ENCODE results near the gene RPS15. TPM values are rescaled to one million over a fixed set of nuclear protein-coding genes. Genes with fewer than 3 reads are reported as not detected.
"Not testable (repeated sequence)": the region's sequence is repeated elsewhere in the genome, so short reads cannot be mapped to it uniquely, and the experiment has no call there.

Gene RPS15
- polyA plus RNA-seq, 3 donors, result 540 to 667 (median 584) TPM

DNA sequence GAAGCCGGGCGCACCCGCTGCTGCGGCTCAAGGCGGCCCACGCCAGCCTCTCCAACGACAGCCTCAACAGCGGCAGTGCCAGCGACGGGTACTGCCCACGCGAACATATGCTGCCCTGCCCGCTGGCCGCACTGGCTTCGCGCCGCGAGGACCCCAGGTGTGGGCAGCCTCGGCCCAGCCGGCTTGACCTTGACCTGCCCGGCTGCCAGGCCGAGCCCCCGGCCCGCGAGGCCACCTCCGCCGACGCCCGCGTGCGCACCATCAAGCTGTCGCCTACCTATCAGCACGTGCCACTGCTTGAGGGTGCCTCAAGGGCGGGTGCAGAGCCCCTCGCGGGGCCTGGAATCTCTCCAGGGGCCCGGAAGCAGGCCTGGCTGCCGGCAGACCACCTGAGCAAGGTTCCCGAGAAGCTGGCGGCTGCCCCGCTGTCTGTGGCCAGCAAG, 27.8 kb downstream of the RPS15 start:
- no peak for DNase-seq (ENCODE audit: low read depth in 3 of 3, low spot score in 2 of 3)

DNA sequence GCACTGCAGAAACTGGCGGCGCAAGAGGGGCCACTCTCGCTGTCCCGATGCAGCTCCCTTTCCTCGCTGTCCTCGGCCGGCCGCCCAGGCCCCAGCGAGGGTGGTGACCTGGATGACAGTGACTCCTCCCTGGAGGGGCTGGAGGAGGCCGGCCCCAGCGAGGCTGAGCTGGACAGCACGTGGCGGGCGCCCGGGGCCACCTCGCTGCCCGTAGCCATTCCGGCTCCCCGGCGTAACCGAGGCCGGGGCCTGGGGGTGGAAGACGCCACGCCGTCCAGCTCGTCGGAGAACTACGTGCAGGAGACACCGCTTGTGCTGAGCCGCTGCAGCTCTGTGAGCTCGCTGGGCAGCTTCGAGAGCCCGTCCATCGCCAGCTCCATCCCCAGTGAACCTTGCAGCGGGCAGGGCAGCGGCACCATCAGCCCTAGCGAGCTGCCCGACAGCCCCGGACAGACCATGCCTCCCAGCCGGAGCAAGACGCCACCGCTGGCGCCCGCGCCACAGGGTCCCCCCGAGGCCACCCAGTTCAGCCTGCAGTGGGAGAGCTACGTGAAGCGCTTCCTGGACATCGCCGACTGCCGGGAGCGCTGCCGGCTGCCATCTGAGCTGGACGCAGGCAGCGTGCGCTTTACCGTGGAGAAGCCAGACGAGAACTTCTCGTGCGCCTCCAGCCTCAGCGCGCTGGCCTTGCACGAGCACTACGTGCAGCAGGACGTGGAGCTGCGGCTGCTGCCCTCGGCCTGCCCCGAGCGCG, 28.4 kb downstream of the RPS15 start:
- DNase-seq (ENCODE audit: low read depth in 3 of 3, low spot score in 2 of 3), result no peak

DNA sequence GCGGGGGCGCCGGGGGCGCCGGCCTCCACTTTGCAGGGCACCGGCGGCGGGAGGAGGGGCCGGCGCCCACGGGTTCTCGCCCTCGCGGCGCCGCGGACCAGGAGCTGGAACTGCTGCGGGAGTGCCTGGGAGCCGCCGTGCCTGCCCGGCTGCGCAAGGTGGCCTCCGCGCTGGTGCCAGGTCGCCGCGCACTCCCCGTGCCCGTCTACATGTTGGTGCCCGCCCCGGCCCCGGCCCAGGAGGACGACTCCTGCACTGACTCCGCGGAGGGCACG, 29.0 kb downstream of the RPS15 start:
- no peak for DNase-seq (ENCODE audit: low read depth in 3 of 3, low spot score in 2 of 3)

DNA sequence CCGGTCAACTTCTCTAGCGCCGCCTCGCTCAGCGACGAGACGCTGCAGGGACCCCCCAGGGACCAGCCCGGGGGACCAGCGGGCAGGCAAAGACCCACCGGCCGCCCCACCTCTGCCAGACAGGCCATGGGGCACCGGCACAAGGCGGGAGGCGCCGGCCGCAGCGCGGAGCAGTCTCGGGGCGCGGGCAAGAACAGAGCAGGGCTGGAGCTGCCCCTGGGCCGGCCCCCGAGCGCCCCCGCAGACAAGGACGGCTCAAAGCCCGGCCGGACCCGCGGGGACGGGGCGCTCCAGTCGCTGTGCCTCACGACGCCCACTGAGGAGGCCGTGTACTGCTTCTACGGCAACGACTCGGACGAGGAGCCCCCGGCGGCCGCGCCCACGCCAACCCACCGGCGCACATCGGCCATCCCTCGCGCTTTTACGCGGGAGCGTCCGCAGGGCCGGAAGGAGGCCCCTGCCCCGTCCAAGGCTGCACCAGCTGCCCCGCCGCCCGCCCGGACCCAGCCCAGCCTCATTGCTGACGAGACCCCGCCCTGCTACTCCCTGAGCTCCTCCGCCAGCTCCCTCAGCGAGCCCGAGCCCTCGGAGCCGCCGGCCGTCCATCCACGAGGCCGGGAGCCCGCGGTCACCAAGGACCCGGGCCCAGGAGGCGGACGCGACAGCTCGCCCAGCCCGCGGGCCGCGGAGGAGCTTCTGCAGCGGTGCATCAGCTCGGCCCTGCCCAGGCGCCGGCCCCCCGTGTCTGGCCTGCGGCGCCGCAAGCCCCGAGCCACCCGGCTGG, 29.5 kb downstream of the RPS15 start:
- no peak for DNase-seq (ENCODE audit: low read depth in 3 of 3, low spot score in 2 of 3)

DNA sequence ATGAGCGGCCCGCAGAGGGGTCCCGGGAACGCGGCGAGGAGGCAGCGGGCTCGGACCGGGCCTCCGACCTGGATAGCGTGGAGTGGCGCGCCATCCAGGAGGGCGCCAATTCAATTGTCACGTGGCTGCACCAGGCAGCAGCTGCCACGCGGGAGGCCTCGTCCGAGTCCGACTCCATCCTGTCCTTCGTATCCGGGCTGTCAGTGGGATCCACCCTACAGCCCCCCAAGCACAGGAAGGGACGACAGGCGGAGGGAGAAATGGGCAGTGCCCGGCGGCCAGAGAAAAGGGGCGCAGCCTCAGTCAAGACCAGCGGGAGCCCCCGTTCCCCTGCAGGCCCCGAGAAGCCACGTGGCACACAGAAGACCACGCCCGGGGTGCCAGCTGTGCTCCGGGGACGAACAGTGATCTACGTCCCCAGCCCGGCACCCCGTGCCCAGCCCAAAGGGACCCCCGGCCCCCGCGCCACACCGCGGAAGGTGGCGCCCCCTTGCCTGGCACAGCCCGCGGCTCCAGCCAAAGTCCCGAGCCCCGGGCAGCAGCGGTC, 30.2 kb downstream of the RPS15 start:
- DNase-seq (ENCODE audit: low read depth in 3 of 3, low spot score in 2 of 3), result no peak

DNA sequence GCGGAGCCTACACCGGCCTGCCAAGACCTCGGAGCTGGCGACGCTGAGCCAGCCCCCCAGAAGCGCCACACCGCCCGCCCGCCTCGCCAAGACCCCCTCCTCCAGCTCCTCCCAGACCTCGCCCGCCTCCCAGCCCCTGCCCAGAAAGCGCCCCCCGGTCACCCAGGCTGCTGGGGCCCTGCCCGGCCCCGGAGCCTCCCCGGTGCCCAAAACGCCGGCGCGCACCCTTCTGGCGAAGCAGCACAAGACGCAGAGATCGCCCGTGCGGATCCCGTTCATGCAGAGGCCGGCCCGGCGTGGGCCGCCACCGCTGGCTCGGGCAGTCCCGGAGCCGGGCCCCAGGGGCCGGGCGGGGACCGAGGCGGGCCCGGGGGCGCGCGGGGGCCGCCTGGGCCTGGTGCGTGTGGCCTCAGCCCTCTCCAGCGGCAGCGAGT, 30.6 kb downstream of the RPS15 start:
- DNase-seq (ENCODE audit: low read depth in 3 of 3, low spot score in 2 of 3), result no peak

DNA sequence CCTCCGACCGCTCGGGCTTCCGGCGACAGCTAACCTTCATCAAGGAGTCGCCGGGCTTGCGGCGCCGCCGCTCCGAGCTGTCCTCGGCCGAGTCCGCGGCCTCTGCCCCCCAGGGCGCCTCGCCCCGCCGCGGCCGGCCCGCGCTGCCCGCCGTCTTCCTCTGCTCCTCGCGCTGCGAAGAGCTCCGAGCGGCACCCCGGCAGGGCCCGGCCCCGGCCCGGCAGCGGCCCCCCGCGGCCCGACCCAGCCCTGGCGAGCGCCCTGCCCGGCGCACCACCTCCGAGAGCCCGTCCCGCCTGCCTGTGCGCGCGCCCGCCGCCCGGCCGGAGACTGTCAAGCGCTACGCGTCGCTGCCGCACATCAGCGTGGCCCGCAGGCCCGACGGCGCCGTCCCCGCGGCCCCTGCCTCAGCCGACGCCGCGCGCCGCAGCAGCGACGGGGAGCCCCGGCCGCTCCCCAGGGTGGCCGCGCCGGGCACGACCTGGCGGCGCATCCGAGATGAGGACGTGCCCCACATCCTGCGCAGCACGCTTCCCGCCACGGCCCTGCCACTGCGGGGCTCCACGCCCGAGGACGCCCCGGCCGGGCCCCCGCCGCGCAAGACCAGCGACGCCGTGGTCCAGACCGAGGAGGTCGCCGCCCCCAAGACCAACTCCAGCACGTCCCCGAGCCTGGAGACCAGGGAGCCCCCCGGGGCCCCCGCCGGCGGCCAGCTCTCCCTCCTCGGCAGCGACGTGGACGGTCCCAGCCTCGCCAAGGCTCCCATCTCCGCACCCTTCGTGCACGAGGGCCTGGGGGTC, 31.3 kb downstream of the RPS15 start:
- no peak for DNase-seq (ENCODE audit: low read depth in 3 of 3, low spot score in 2 of 3)

DNA sequence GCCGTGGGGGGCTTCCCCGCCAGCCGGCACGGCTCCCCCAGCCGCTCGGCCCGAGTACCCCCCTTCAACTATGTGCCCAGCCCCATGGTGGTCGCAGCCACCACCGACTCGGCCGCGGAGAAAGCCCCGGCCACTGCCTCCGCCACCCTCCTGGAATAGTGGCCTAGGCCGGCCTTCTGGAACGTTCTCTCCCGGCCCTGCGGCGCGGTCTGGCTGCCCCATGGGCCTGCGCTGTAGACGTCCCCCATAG, 31.8 kb downstream of the RPS15 start:
- no peak for DNase-seq (ENCODE audit: low read depth in 3 of 3, low spot score in 2 of 3)

DNA sequence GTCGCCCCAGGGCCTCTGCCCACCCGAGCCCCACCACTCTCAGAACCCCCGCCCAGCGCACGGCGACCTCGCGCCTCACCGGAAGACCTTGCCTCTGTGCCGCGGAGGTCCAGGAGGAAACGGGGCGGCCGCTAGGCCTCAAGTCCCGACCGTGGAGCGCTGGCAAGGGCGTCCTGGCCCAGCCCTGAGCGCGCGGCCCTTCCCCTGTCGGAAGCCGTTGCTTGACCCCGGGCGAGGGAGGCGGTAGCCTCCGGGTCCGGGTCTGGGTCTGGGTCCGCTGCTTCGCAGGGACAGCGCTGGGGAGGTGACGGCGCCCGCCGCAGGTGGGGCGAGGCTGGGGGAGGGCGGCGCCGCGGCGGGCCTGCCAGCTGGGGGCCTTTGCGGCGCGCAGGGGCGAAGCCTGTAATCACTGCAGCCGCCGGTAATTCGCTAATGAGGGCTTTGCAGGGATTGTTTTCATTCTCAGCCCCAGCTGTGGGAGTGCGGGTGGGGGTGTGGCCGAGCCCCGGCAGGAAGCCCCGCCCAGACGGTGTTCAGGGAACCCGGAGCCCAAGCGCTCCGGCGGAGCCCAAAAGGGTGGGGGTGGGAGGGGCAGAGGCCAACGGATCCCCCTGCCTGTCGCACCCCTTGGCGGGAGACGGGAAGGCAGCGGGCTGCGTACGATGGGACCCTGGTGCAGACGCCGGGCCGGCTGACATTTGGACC, 32.3 kb downstream of the RPS15 start:
- no peak for DNase-seq (ENCODE audit: low read depth in 3 of 3, low spot score in 2 of 3)

DNA sequence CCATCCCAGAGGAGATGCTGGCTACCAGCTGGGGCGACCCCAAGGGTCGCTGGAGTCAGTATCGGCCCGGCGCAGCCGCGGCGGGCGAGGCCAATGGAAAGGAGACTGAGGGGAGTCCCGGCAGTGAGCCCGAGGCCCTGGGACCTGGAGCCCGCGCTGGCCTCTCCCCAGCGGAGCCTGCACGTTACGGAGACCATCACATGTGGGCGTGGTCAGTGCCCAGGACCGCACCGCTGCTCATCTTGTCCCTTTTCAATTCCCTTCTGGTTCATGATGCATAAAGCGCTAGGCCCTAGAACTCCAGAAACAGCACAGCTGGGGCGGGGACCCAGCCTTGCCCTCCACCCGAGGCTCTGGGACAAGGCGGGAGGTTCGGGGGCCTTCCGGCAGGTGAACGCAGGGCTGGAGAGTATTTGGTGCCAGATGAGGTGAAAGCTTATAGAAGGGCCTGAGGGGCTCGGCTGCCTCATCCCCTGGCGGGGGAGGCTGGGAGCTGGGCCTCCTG, 32.9 kb downstream of the RPS15 start:
- no peak for DNase-seq (ENCODE audit: low read depth in 3 of 3, low spot score in 2 of 3)

DNA sequence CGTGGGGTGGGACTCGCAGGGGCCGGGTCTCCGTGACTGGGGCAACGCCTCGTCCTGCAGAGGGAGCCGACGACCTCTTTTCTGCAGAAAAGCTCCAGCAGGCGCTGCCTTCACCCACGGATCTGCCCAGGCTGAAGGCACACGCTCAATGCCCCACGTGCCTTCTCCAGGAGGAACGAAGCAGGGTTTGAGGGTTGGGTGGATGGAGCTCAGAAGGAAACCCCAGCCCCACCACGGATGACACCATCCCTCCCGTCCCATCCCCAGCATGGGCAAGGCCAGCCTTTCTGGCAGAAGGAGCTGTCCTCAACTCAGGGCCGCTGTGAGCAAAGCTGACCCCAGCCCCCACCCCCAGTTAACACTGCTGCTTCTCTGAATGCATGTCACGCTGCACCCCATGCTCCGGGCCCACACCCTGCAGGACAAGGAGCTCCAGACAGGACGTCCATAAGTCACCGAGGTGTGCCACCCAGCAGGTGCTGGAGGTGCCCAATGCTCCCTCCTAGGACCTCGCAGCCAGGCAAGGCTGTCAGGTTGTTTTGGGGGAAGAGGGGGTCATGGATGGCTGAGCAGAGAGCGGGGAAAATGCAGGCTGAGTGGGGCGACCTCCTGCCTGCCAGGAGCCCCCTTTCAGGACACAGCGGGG, 33.4 kb downstream of the RPS15 start:
- no peak for DNase-seq (ENCODE audit: low read depth in 3 of 3, low spot score in 2 of 3)

DNA sequence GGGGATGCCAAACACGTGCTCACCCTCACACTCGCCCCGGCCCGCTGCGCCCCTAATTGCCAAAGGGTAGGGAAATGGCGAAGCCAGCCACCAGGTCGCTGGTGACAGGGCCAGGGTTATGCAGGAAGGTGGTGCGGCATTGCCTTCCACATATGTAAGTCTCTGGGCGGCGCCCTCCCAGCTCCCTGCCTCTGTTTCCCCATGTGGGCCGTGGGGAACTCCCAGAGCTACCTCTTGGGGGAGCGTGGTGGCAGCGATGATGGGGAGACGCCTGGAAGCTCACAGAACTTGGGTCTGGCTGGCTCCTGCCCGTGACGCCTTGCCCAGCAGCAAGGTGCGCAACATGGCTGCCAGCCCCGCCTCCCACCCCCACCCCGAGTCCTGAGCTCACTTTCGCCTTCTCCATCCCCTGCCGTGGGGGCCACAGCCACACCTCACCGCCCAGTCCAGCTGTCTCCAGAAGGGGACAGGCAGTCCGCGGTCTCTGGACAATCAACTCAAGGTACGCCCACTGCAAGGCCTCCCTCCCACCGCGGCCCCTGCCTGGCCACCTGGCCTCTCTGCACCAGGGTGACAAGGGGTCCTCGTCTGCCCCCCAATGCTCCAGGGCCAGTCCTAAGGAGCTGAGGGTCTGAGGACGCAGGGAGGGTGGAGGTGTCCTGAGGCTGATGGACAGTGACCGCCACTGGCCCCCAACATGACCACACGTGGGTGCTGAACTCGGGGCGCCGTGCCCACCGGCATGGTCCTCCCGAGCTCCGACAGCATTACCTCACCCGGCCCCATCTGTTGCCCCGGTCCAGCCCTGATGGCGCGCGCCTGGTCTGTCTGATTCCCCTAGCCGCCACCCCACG, 34.3 kb downstream of the RPS15 start:
- no peak for DNase-seq (ENCODE audit: low read depth in 3 of 3, low spot score in 2 of 3)

DNA sequence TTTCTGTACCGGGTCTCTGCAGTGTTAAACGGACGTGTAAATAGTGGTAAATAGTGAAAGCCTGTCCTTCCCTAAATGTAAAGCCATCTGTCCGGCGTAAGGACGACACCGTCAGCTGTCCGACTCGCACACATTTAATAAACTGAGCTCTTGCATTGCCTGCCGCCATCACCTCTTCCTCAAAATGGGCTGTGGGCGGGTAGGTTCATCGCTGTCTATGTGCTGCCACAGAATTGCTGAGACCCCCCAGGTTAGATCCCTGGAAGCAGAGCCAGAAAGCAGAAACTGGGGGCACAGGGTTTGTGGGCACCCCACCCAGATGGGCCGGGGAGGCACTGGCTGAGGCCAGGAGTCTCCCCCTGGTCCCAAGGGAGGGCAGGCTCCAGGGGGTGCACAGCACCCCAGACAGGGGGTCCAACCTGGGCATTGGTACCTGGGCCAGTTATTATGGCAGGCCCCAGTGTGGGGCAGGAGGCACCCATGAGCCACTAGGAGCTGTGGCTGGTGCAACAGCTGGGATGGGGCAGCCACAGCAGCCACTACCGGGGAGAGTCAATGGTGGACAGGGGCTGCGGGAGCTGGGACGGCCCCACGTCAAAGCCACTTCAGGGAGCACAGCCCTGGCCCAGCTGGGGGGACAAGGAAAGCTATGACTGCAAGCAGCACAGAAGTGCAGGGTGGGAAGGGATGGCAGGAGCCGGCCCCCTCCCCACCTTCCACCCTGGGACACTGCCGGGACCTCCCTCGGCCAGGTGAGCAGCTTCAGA, 35.1 kb downstream of the RPS15 start:
- DNase-seq (ENCODE audit: low read depth in 3 of 3, low spot score in 2 of 3), result no peak

DNA sequence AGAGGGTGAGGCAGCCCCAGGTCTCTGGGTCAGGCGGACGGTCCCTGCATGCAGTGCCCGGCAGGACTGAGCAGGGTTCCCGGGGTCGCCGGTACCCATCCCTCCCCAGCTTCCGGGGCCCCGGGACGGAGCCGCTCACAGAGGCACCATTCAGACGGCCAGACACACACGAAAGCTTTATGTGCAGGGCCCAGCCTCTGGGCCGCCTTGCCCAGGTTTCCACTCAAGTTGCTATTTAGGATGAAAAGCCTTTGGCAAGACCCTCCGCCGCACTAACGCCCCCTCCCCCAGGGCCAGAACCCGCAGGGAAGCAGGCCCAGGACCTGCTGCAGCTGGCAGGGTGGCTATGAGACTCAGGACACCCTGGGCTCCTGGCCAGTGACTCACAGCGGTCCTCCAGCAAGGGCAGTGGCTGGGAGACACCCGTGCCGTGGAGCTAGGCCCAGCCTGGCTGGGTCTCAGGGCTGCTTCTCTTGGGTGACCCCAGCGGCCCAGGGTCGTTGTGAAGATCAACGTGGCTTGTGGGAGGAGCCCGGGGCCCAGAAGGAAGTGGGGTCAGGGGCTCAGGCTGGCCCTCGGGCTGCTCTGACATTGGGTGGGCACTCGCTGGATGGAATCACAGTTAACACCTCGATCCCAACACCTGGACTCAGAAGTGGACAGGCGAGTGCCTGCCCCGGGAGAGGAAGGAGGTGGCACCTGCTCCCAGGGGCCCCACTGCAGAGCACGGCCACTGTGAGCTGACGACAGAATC, 36.0 kb downstream of the RPS15 start:
- DNase-seq (ENCODE audit: low read depth in 3 of 3, low spot score in 2 of 3), result no peak

DNA sequence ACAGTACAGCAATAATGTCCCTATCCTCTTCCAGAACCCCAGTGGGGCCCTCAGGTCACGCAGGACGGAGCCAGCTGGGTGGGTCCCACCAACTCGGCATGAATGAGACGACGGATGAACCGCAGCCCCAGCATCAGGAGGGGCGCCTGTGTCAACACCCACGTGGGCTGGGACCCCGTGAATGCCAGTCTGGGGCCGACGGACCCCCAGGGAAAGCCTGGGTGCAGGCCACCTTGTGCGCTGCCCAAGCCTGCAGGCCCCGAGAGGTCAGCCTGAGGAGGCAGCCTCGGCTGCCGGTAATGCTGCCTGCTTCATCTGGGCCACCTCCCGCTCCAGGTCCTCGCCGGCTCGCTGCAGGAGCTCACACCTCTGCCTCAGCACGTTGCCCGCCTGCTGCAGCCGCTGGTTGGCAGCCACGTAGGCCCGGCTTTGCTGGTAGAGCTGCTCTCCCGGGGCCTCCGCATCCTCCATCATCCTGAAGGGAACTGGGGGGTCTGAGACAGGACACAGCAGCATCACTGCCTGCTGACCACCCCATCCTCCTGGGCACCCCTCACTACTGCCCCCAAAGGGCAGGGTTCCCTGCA, 36.7 kb downstream of the RPS15 start:
- no peak for DNase-seq (ENCODE audit: low read depth in 3 of 3, low spot score in 2 of 3)

DNA sequence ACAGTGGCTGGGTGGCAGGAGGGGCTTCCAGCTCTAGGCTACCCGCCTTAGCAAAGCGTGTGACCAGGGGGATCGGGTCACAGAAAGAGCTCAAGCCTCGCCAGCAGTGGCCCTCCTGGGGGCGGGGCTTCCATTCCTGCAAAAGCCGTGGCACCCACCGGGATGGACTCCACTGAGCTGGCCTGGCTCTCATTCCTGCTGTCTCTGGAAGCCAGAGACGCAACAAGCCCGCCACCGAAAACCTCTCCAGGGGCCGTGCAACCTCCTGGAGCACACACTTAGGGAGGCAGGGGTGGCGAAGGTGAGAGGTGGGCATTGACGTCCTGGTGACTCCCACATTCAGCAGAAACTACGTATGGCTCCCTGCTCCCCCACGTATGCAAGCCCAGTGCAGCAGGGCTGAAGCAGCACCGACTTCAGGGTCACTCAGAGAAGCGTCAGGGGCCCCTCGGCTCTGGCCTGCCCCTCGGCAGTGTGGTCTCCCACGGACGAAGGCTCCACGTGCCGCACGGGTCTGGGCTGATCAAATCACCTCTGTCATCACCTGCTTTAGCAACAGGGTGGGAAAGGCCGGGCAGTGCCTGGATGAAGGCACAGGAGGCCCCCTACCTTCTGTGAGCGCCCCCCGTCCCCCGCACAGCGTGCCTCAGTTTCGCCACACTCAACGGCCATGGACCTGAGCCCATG, 37.7 kb downstream of the RPS15 start:
- DNase-seq (ENCODE audit: low read depth in 3 of 3, low spot score in 2 of 3), result no peak

DNA sequence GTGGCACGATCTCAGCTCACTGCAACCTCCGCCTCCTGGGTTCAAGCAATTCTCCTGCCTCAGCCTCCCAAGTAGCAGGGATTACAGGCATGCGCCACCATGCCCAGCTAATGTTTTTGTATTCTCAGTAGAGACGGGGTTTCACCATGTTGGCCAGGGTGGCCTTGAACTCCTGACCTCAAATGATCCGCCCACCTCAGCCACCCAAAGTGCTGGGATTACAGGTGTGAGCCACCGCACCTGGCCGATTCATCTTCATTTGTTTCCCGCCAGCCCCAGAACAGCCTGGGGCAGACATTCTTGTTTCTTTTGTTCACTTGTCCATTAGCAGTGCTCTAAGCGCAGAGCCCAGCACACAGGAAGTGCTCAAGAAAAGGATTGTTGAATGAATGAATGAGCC, 38.9 kb downstream of the RPS15 start:
- not testable (repeated sequence) for DNase-seq (ENCODE audit: low read depth in 3 of 3, low spot score in 2 of 3)

Data from right renal cortex interstitium (tissue), 3 donors.